ENCODE measurements around the gene FUT8.
A peak's percentile ranks its signal among the peaks of the same experiment; 100 is the strongest.

The FUT8 gene

GRCh38 chr14:65729566-65729965 lies 317.0 kb downstream of the FUT8 start:
- no peak for DNase-seq (ENCODE audit: low spot score in 2 of 2)
- Mint-ChIP-seq H3K9me3 (no peaks in the 10 kb centered on the region), H3K27me3 (no peaks in the 10 kb centered on the region), H3K4me1 (peaks cover 7% of the 10 kb centered on the region), H3K27ac (no peak overlapping the region), H3K4me3 (no peak overlapping the region), H3K36me3 (peaks cover 45% of the 10 kb centered on the region)
- ATAC-seq (ENCODE audit: low read depth) = no peak

DNA sequence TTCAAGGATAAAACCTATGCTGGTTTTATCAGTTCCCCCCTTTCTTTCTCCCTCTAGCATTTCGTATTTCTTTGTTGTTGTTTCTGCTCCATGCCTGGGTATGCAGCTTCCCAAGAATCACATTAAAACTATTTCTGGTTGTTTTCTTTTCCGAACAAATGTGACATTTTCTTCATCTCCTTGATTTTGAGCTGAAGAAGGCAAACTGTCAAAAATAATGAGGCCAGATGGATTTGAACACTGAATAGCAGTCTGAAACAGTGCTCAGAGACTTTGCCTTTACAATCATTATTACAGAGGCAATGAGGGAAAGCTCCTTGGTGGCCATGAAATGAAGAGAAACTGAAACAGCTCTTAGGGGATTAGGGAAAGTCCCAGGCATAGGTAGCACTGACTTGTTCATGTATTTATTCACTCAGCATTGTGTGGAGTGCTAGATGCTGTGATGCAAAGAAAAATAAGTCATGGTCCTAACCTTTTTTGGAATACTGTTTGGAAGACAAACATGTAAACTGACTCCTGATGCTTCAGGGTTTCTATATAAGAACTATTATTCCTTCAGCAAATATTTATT lies 319.5 kb downstream of the FUT8 start:
- peaks cover 36% of the 10 kb centered on the region for H3K36me3 Mint-ChIP-seq
- DNase-seq (ENCODE audit: low spot score in 2 of 2) (no peak), ATAC-seq (ENCODE audit: low read depth) (peak; percentile 93)
- no peaks in the 10 kb centered on the region for H3K27me3 Mint-ChIP-seq
- peaks cover 7% of the 10 kb centered on the region for H3K4me1 Mint-ChIP-seq
- H3K27ac Mint-ChIP-seq = peak overlapping the region; percentile 70
- H3K4me3 Mint-ChIP-seq = no peak overlapping the region
- H3K9me3 Mint-ChIP-seq = no peaks in the 10 kb centered on the region

DNA sequence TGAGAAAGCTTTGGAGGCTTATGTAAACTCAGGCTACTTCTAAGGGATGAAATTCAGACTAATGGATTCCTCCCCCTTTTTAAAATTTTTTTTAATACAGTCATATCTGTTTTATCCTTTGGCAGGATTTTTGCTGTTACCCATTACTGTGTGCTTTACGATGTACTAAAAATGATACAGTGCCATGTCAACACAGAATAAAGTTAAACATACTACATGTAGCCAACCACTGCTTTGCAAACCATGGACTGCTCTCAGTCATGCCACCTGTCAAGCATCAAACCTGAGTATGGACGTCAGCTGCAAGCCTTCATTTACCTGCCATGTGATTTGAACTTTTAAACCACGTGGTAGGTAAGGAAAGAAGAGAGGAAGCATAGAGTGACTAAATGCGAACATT lies 325.8 kb downstream of the FUT8 start:
- Mint-ChIP-seq H3K4me3 (no peak overlapping the region), H3K27ac (no peak overlapping the region), H3K4me1 (no peaks in the 10 kb centered on the region), H3K27me3 (no peaks in the 10 kb centered on the region), H3K9me3 (no peaks in the 10 kb centered on the region), H3K36me3 (peaks cover 30% of the 10 kb centered on the region)
- DNase-seq (ENCODE audit: low spot score in 2 of 2) (no peak), ATAC-seq (ENCODE audit: low read depth) (no peak)

- DNase-seq (ENCODE audit: low spot score in 2 of 2) (no peak), ATAC-seq (ENCODE audit: low read depth) (no peak)
- Mint-ChIP-seq H3K27me3 (no peaks in the 10 kb centered on the region), H3K36me3 (peaks cover 14% of the 10 kb centered on the region), H3K9me3 (no peaks in the 10 kb centered on the region), H3K27ac (peak overlapping the region; percentile 60), H3K4me1 (no peaks in the 10 kb centered on the region), H3K4me3 (no peak overlapping the region)
Observed at GRCh38 chr14:65745396-65746190, 333.1 kb downstream of the FUT8 start.

DNA sequence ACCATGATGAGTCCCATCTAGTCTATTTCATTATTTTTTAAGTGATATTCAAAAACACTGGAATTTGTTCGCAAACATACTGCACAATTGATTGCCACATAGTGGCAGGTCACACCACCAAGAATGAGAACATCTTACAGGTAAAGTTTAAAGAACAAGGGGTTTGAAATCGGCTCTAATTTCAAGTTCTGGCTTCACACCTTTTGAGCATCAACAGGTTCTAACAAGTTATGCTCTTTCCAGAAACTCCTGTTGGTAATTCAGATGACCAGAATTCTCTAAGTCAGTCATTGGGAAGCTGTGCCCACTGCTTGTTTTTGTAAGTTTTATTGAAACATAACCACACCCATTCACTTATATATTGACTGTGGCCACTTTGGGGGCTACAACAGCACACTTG lies 336.3 kb downstream of the FUT8 start:
- DNase-seq (ENCODE audit: low spot score in 2 of 2) (no peak), ATAC-seq (ENCODE audit: low read depth) (no peak)
- Mint-ChIP-seq H3K9me3 (no peaks in the 10 kb centered on the region), H3K4me1 (peaks cover 2% of the 10 kb centered on the region), H3K27me3 (no peaks in the 10 kb centered on the region), H3K4me3 (no peak overlapping the region), H3K27ac (no peak overlapping the region), H3K36me3 (peaks cover 2% of the 10 kb centered on the region)

GRCh38 chr14:65749287-65749686 lies 336.8 kb downstream of the FUT8 start:
- Mint-ChIP-seq H3K27ac (no peak overlapping the region), H3K27me3 (no peaks in the 10 kb centered on the region), H3K4me1 (peaks cover 2% of the 10 kb centered on the region), H3K4me3 (no peak overlapping the region), H3K9me3 (no peaks in the 10 kb centered on the region), H3K36me3 (peaks cover 2% of the 10 kb centered on the region)
- ATAC-seq (ENCODE audit: low read depth) = no peak
- no peak for DNase-seq (ENCODE audit: low spot score in 2 of 2)

GRCh38 chr14:65750906-65751305 lies 338.4 kb downstream of the FUT8 start:
- Mint-ChIP-seq H3K4me1 (peaks cover 2% of the 10 kb centered on the region), H3K9me3 (no peaks in the 10 kb centered on the region), H3K27me3 (no peaks in the 10 kb centered on the region), H3K4me3 (no peak overlapping the region), H3K27ac (peak overlapping the region; percentile 19), H3K36me3 (peaks cover 2% of the 10 kb centered on the region)
- no peak for ATAC-seq (ENCODE audit: low read depth)
- no peak for DNase-seq (ENCODE audit: low spot score in 2 of 2)

DNA sequence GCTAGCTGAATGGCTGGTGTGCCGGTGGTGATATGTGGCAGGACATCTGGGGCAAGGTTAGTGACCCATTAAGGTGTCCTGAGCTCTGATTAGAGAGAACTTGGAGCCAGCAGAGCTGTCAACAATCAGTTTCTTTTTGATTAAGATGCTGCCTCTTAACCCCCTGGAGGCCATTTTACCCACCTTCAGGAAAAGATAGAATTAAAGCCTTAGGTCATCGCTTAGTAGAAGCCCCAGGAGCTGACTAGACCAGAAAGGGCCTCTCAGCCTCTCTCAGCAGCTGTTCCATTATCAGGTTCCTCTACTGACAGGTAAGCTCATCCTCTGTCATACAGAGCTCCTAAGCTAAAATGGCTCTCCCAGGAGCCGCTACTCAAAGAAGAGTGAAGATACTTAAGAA lies 339.0 kb downstream of the FUT8 start:
- no peak overlapping the region for H3K4me3 Mint-ChIP-seq

GRCh38 chr14:65753061-65753460 lies 340.5 kb downstream of the FUT8 start:
- Mint-ChIP-seq H3K36me3 (no peaks in the 10 kb centered on the region), H3K4me3 (no peak overlapping the region), H3K9me3 (no peaks in the 10 kb centered on the region), H3K27me3 (no peaks in the 10 kb centered on the region), H3K27ac (no peak overlapping the region), H3K4me1 (peaks cover 2% of the 10 kb centered on the region)
- ATAC-seq (ENCODE audit: low read depth) = no peak
- DNase-seq (ENCODE audit: low spot score in 2 of 2) = no peak

More for the DNA sequence above, 339.0 kb downstream of the FUT8 start:
- Mint-ChIP-seq H3K9me3 (no peaks in the 10 kb centered on the region), H3K27me3 (no peaks in the 10 kb centered on the region), H3K4me1 (peaks cover 2% of the 10 kb centered on the region), H3K27ac (peak overlapping the region; percentile 2), H3K36me3 (peaks cover 2% of the 10 kb centered on the region)
- ATAC-seq (ENCODE audit: low read depth) = no peak
- no peak for DNase-seq (ENCODE audit: low spot score in 2 of 2)

DNA sequence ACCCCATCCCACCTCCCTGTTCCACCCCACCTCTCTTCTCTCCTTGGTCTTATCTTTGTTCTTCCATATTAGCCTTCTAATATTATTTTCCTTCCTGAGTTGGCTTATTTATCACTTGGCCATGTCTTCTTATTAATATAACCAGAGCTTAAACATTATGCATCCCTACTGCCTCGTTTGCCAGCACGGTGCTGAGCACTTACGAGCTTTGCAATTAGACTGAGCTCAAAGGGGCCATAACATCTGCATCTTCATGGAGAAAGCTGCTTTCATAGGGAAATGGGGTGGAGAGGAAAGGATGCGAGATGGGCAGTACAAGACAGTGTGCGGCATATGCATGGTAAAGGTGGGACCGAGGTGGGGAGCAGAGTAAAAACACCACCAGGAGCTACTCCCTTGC lies 342.8 kb downstream of the FUT8 start:
- Mint-ChIP-seq H3K9me3 (peaks cover 2% of the 10 kb centered on the region), H3K27ac (no peak overlapping the region), H3K36me3 (no peaks in the 10 kb centered on the region), H3K4me1 (peaks cover 2% of the 10 kb centered on the region), H3K4me3 (no peak overlapping the region), H3K27me3 (peaks cover 2% of the 10 kb centered on the region)
- DNase-seq (ENCODE audit: low spot score in 2 of 2) (no peak), ATAC-seq (ENCODE audit: low read depth) (no peak)

- no peak for ATAC-seq (ENCODE audit: low read depth)
- peaks cover 2% of the 10 kb centered on the region for H3K4me1 Mint-ChIP-seq
- no peaks in the 10 kb centered on the region for H3K36me3 Mint-ChIP-seq
- H3K4me3 Mint-ChIP-seq = no peak overlapping the region
- H3K27ac Mint-ChIP-seq = no peak overlapping the region
- DNase-seq (ENCODE audit: low spot score in 2 of 2) = no peak
- peaks cover 2% of the 10 kb centered on the region for H3K9me3 Mint-ChIP-seq
- H3K27me3 Mint-ChIP-seq = peaks cover 2% of the 10 kb centered on the region
Observed at GRCh38 chr14:65756880-65757279, 344.4 kb downstream of the FUT8 start.

GRCh38 chr14:65769151-65769550 lies 356.6 kb downstream of the FUT8 start:
- Mint-ChIP-seq H3K9me3 (no peaks in the 10 kb centered on the region), H3K27ac (no peak overlapping the region), H3K27me3 (peaks cover 11% of the 10 kb centered on the region), H3K4me3 (no peak overlapping the region), H3K36me3 (no peaks in the 10 kb centered on the region), H3K4me1 (no peaks in the 10 kb centered on the region)
- DNase-seq (ENCODE audit: low spot score in 2 of 2) = no peak
- no peak for ATAC-seq (ENCODE audit: low read depth)

DNA sequence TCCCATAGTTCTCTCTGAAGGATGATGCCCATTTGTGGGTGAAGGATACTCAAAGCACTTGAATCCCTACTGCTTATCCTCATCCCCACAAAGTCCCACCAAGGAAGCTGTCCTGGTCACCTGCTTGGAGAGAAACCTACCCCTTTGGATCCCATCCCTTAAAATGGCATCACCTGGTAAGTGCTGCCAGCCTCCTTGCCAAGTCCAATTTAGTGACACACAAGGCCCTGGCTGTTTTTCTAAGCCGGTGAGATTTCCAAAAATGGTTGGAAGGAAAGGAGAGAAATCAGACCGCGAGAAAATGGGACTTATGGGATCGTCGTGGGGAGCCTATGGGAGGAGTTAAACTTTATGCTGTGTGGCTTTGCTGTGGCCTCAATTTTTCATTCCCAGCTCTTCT lies 358.2 kb downstream of the FUT8 start:
- Mint-ChIP-seq H3K4me3 (no peak overlapping the region), H3K27me3 (peaks cover 12% of the 10 kb centered on the region), H3K4me1 (no peaks in the 10 kb centered on the region), H3K9me3 (no peaks in the 10 kb centered on the region), H3K27ac (no peak overlapping the region), H3K36me3 (no peaks in the 10 kb centered on the region)
- ATAC-seq (ENCODE audit: low read depth) (no peak), DNase-seq (ENCODE audit: low spot score in 2 of 2) (no peak)

DNA sequence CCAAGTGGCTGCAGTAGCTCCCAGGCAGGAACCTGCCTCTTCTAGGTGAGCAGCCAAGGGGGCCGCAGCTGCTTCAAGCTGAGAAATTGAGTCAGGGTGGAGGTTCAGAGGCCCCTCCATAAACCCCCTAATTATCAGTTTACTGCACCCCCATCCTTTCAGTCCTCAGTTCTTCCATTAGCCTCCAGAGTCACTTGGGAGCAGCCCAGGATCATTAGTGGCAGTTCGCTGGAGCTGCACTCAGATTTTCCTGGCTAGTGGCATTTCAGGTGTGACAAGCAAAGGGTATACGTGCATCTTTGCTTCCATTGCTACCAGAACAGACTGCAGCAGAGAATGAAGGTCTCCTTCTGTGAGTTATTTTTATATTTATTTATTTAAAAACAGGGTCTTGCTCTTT lies 358.7 kb downstream of the FUT8 start:
- no peaks in the 10 kb centered on the region for H3K9me3 Mint-ChIP-seq
- no peak overlapping the region for H3K27ac Mint-ChIP-seq
- no peaks in the 10 kb centered on the region for H3K36me3 Mint-ChIP-seq
- no peak overlapping the region for H3K4me3 Mint-ChIP-seq
- DNase-seq (ENCODE audit: low spot score in 2 of 2) (no peak), ATAC-seq (ENCODE audit: low read depth) (no peak)
- H3K27me3 Mint-ChIP-seq = peaks cover 12% of the 10 kb centered on the region
- no peaks in the 10 kb centered on the region for H3K4me1 Mint-ChIP-seq

DNA sequence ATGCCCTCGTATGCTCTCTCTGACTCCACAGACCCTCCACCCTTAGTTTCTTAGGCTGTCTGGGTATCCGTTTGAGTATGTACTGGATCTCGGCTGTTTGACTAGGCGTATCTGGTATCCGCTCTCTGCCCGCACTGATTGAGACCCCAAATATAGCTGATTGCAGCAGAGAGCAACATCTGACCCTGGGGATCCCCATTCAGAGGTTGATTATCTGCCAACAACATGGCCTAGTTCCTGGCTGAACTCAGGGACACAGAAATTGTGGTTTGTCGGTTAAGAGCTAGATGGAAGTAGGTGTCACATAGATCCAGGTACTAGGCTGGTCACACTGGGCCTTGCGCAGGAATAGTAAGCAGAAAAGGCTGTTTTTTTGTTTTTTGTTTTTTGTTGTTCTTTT lies 359.9 kb downstream of the FUT8 start:
- Mint-ChIP-seq H3K9me3 (no peaks in the 10 kb centered on the region), H3K36me3 (no peaks in the 10 kb centered on the region), H3K27me3 (peaks cover 8% of the 10 kb centered on the region), H3K4me3 (no peak overlapping the region), H3K4me1 (no peaks in the 10 kb centered on the region), H3K27ac (no peak overlapping the region)
- DNase-seq (ENCODE audit: low spot score in 2 of 2) = no peak
- ATAC-seq (ENCODE audit: low read depth) = no peak
